Activated CD8-positive, alpha-beta T cell treated with anti-CD3 and anti-CD28 coated beads for 36 hours (primary cell): ENCODE data around the gene FAP. TPM values are rescaled to one million over a fixed set of nuclear protein-coding genes. Genes with fewer than 3 reads are reported as not detected.

Experiments
- ATAC-seq: fragments of 200-7000 bp; cut with Tn5 transposase; one replicate; pipeline ENCODE4 v1.10.0; 2021; ENCODE audit warnings: mild to moderate bottlenecking, moderate library complexity
- CTCF ChIA-PET: fragments of 350-600 bp; sonication (Branson Sonifier 250); formaldehyde crosslinking; loops from one replicate; lab custom pipeline; 2021; ENCODE audit warnings: antibody characterized with exemption; lab: Charles Lee
- POLR2A ChIA-PET: fragments of 350-600 bp; sonication (Branson Sonifier 250); formaldehyde crosslinking; loops from one replicate; lab custom pipeline; 2021; ENCODE audit warnings: antibody characterized with exemption; lab: Charles Lee
- DNase-seq: peaks from one replicate; pipeline ENCODE4 v3.0.0-alpha.2; 2020
- H3K27ac Mint-ChIP-seq: one replicate; pipeline ENCODE4 v1.8.0; 2021; ENCODE audit warnings: mild to moderate bottlenecking, mixed read lengths
- H3K27me3 Mint-ChIP-seq: one replicate; pipeline ENCODE4 v1.8.0; 2021; ENCODE audit warnings: mixed read lengths
- H3K36me3 Mint-ChIP-seq: one replicate; pipeline ENCODE4 v1.8.0; 2021; ENCODE audit warnings: low read depth, mixed read lengths
- H3K4me1 Mint-ChIP-seq: one replicate; pipeline ENCODE4 v1.8.0; 2021; ENCODE audit warnings: low read depth, mixed read lengths
- H3K4me3 Mint-ChIP-seq: one replicate; pipeline ENCODE4 v1.8.0; 2021; ENCODE audit warnings: mild to moderate bottlenecking, moderate library complexity, mixed read lengths
- H3K9me3 Mint-ChIP-seq: one replicate; pipeline ENCODE4 v1.8.0; 2021; ENCODE audit warnings: mixed read lengths
- intact Hi-C: fragments of 100-400 bp; cut with micrococcal nuclease; formaldehyde crosslinking; loops from one replicate; pipeline ENCODE4 v1.10.0; 2022
- total RNA-seq, 2 experiments: library from RNA; stranded (reverse); gene quantifications; one replicate each; pipeline ENCODE4 v1.2.3, GENCODE V29; 2021
- TF ChIP-seq, protein P1 (sequence below): fragments of 200-600 bp; IDR thresholded peaks from one replicate; pipeline ENCODE4 v1.8.0; 2022; ENCODE audit warnings: antibody characterized with exemption, mild to moderate bottlenecking

FAP gene
- total RNA-seq, 2 experiments from 2014 or later = not detected

DNA sequence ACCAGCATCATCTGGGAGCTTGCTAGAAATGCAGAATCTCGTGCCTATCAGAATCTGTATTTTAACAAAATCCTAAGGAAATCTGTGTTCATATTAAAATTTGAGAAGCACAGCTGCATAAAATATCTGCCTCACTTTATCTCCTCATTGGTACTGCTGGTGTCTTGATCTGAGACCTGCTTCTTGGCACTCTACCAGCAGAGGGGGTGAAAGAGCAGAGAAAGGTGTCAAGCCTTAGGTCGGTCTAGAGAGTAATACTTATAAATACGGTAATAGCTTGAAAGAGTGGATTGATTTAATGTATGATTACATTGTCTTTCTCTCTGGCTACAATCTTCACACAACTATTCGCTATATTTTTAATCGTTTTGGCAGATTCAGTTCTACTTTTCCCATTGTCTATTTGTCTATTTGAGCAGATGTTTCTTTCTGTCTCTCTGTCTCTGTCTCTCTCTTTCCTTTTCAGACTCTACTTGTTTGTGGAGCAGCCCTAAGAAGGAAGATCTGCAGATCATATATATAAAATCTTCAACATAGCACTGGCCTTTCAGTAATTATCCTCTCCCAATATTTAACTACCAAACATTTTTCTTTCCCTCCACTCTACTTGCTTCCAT, 89.5 kb downstream of the FAP start:
- no peaks in the 10 kb centered on the region for H3K4me1 Mint-ChIP-seq
- H3K9me3 Mint-ChIP-seq = no peaks in the 10 kb centered on the region
- intact Hi-C loops = loop anchor here (2.0 kb wide), 1 partner anchor 147 kb away; no protein-coding TSS in a partner anchor
- H3K27me3 Mint-ChIP-seq = peaks cover 19% of the 10 kb centered on the region
- TF ChIP-seq, protein P1, sequence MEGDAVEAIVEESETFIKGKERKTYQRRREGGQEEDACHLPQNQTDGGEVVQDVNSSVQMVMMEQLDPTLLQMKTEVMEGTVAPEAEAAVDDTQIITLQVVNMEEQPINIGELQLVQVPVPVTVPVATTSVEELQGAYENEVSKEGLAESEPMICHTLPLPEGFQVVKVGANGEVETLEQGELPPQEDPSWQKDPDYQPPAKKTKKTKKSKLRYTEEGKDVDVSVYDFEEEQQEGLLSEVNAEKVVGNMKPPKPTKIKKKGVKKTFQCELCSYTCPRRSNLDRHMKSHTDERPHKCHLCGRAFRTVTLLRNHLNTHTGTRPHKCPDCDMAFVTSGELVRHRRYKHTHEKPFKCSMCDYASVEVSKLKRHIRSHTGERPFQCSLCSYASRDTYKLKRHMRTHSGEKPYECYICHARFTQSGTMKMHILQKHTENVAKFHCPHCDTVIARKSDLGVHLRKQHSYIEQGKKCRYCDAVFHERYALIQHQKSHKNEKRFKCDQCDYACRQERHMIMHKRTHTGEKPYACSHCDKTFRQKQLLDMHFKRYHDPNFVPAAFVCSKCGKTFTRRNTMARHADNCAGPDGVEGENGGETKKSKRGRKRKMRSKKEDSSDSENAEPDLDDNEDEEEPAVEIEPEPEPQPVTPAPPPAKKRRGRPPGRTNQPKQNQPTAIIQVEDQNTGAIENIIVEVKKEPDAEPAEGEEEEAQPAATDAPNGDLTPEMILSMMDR = peak; percentile 76
- no peak overlapping the region for H3K4me3 Mint-ChIP-seq
- DNase-seq (peak; percentile 79), ATAC-seq (peak; percentile 96)
- H3K36me3 Mint-ChIP-seq = no peaks in the 10 kb centered on the region
- no peak overlapping the region for H3K27ac Mint-ChIP-seq
- POLR2A ChIA-PET = no interaction called here
- CTCF ChIA-PET = interaction anchor here (0.6 to 5.1 kb wide), 31 partner anchors 9 to 570 kb away, joined by 3 to 48 read pairs (median 4); no protein-coding TSS in a partner anchor

DNA sequence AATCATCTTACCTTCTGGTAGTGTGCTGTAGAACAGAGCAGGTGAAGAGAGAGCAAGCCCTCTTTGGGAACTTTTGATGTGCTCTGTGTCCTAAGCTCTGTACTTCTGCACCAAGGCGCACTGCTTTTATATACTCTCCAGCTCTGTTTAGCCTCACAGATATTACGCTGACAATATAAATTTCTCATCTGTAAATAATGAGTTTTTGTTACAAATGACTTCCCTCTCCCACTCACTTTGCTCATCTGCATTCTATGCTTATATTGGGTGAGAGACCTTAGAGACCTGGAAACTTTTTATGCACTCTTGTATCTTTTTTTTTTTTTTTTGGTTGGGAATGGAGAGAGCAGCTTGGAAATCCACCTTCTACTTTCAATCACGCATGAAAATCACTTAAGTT, 91.1 kb downstream of the FAP start, which contains the start of gene GCG:
TSS of gene GCG (minus strand) at position 101 of the 400 bp plus-strand sequence. CDS start 3,069 bp downstream, outside the sequence.
- peaks cover 23% of the 10 kb centered on the region for H3K27me3 Mint-ChIP-seq
- H3K4me1 Mint-ChIP-seq = no peaks in the 10 kb centered on the region
- POLR2A ChIA-PET = no interaction called here
- intact Hi-C loops = loop anchor here (2.0 kb wide), 1 partner anchor 149 kb away; no protein-coding TSS in a partner anchor
- CTCF ChIA-PET = interaction anchor here (1.3 to 5.1 kb wide), 3 partner anchors 16 to 145 kb away, joined by 3 to 48 read pairs (median 38); no protein-coding TSS in a partner anchor
- no peaks in the 10 kb centered on the region for H3K9me3 Mint-ChIP-seq
- ATAC-seq (no peak), DNase-seq (no peak)
- no peak within 1 kb of the TSS for H3K4me3 Mint-ChIP-seq
- TF ChIP-seq, protein P1 = no peak
- H3K27ac Mint-ChIP-seq = no peak within 1 kb of the TSS
- no peaks in the 10 kb centered on the region for H3K36me3 Mint-ChIP-seq

DNA sequence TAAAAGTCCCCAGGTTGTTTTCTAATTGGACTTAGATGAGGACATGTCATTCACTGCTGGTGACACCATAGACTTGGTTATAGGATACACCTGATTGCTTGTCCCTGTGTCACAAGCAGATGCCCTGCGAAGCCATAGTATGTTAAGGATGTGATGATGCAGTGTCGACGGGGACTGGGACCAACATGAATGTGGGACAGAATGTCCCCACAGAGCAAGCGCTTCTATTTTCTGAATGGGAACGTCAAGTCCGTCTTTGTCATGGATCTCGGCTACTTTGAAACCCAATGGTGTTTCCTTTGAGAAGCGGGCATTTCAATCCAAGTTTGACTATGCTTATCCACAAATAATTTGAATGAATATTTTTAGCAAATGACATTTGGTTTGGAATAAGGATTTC, 93.3 kb downstream of the FAP start:
- H3K27me3 Mint-ChIP-seq = peaks cover 28% of the 10 kb centered on the region
- ChIA-PET CTCF (interaction anchor here (0.8 to 4.0 kb wide), 4 partner anchors 71 to 151 kb away, joined by 3 to 19 read pairs (median 4); no protein-coding TSS in a partner anchor), POLR2A (interaction anchor here (1.1 kb wide), 1 partner anchor 194 kb away, joined by 3 read pairs; the partner anchor contains the start of gene GCA)
- intact Hi-C loops = no loop called here
- no peak overlapping the region for H3K4me3 Mint-ChIP-seq
- DNase-seq (no peak), ATAC-seq (no peak)
- TF ChIP-seq, protein P1 = no peak
- H3K4me1 Mint-ChIP-seq = no peaks in the 10 kb centered on the region
- H3K9me3 Mint-ChIP-seq = no peaks in the 10 kb centered on the region
- no peaks in the 10 kb centered on the region for H3K36me3 Mint-ChIP-seq
- no peak overlapping the region for H3K27ac Mint-ChIP-seq

DNA sequence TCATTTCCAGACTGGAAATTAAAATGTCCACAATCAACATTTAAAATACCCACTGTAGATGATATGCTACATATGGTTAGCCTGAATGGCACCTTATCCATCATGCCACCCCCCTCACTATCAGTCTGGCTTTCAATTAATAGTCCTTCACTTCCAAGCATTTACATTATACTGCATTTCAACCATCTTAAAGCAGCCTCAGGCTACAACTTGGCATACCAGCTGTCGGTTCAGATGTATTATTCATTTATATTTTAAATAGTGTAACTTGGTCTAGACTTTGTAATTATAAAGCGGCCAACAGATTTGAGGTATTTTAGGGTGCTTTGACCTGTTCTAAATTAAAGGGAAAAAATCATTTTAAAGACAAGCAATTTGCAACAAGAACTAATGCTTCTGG, 93.8 kb downstream of the FAP start:
- no peak for DNase-seq
- ChIA-PET POLR2A (interaction anchor here (0.6 to 1.1 kb wide), 2 partner anchors 194 to 736 kb away, joined by 3 read pairs; partner anchors contain the start of gene GCA), CTCF (interaction anchor here (0.8 to 4.0 kb wide), 5 partner anchors 71 to 152 kb away, joined by 3 to 19 read pairs (median 6); no protein-coding TSS in a partner anchor)
- Mint-ChIP-seq H3K27me3 (peaks cover 24% of the 10 kb centered on the region), H3K36me3 (no peaks in the 10 kb centered on the region), H3K9me3 (no peaks in the 10 kb centered on the region), H3K4me1 (no peaks in the 10 kb centered on the region), H3K4me3 (no peak overlapping the region), H3K27ac (no peak overlapping the region)
- TF ChIP-seq, protein P1 = no peak
- intact Hi-C loops = no loop called here
- no peak for ATAC-seq

DNA sequence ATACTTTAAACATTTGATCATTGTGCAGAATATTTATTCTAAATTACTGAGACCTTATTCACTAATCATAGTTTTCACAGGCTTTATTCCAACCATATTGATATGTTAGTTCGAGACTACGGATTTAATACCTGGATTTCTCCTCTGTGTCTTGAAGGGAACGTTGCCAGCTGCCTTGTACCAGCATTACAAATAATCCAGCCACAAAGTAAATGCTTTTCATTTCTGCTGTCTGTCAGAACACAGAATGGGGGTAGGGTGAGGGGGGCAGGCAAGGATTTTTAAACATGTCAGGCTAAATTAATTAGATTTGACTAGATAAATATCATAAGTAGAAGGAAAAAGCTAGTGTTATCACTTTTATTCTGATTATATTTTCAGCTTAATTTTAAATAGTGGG, 94.3 kb downstream of the FAP start:
- no peaks in the 10 kb centered on the region for H3K9me3 Mint-ChIP-seq
- H3K36me3 Mint-ChIP-seq = no peaks in the 10 kb centered on the region
- H3K4me1 Mint-ChIP-seq = no peaks in the 10 kb centered on the region
- peaks cover 22% of the 10 kb centered on the region for H3K27me3 Mint-ChIP-seq
- TF ChIP-seq, protein P1 = no peak
- POLR2A ChIA-PET = interaction anchor here (0.6 kb wide), 1 partner anchor 736 kb away, joined by 3 read pairs; no protein-coding TSS in a partner anchor
- no peak overlapping the region for H3K4me3 Mint-ChIP-seq
- ATAC-seq (no peak), DNase-seq (no peak)
- CTCF ChIA-PET = interaction anchor here (2.2 to 4.0 kb wide), 2 partner anchors 72 to 149 kb away, joined by 6 to 19 read pairs; no protein-coding TSS in a partner anchor
- intact Hi-C loops = no loop called here
- no peak overlapping the region for H3K27ac Mint-ChIP-seq
